ENCODE measurements around the gene S100A6.
"Not testable (repeated sequence)": the region's sequence is repeated elsewhere in the genome, so short reads cannot be mapped to it uniquely, and the experiment has no call there.

Gene S100A6

GRCh38 chr1:153563483-153563901 lies 27.7 kb upstream of the S100A6 start:
- no peak for FAIRE-seq

- FAIRE-seq: not testable (repeated sequence)
These were observed 26.2 kb upstream of the S100A6 start for GRCh38 chr1:153562021-153562420.

GRCh38 chr1:153561466-153561985 lies 25.7 kb upstream of the S100A6 start:
- FAIRE-seq: no peak

- no peak for FAIRE-seq
These were observed 25.1 kb upstream of the S100A6 start for GRCh38 chr1:153560771-153561465.

- FAIRE-seq: no peak
These were observed 24.4 kb upstream of the S100A6 start for GRCh38 chr1:153560241-153560640.

- no peak for FAIRE-seq
These were observed 22.1 kb upstream of the S100A6 start for GRCh38 chr1:153557877-153558276.

- no peak for FAIRE-seq
These were observed 20.6 kb upstream of the S100A6 start for GRCh38 chr1:153556348-153556747.

- no peak for FAIRE-seq
These were observed 18.2 kb upstream of the S100A6 start for GRCh38 chr1:153553830-153554541.

GRCh38 chr1:153553096-153553495 lies 17.3 kb upstream of the S100A6 start:
- FAIRE-seq: no peak

GRCh38 chr1:153552335-153552734 lies 16.5 kb upstream of the S100A6 start:
- FAIRE-seq: no peak

GRCh38 chr1:153550827-153551500 lies 15.2 kb upstream of the S100A6 start:
- no peak for FAIRE-seq

GRCh38 chr1:153550398-153550758 lies 14.6 kb upstream of the S100A6 start:
- FAIRE-seq: no peak

GRCh38 chr1:153549741-153550397 lies 14.1 kb upstream of the S100A6 start:
- FAIRE-seq: no peak

- no peak for FAIRE-seq
These were observed 13.2 kb upstream of the S100A6 start, which contains the start of gene S100A3 for GRCh38 chr1:153548722-153549688. Gene S100A3, minus strand, starts transcription at chr1:153549258. Its CDS starts 773 bp downstream, at chr1:153548485.

- no peak for FAIRE-seq
These were observed 12.1 kb upstream of the S100A6 start for GRCh38 chr1:153547560-153548551.

- FAIRE-seq: no peak
These were observed 11.2 kb upstream of the S100A6 start for GRCh38 chr1:153546796-153547559.

GRCh38 chr1:153546371-153546770 lies 10.6 kb upstream of the S100A6 start:
- FAIRE-seq: no peak

GRCh38 chr1:153545067-153546055 lies 9.6 kb upstream of the S100A6 start, which contains the start of gene S100A4:
Gene S100A4, minus strand, starts transcription at chr1:153545806. Its CDS starts 1,012 bp downstream, at chr1:153544794.
- FAIRE-seq: peak; percentile 96
